ENCODE results near the gene ALDH3A1.

ALDH3A1 gene

DNA sequence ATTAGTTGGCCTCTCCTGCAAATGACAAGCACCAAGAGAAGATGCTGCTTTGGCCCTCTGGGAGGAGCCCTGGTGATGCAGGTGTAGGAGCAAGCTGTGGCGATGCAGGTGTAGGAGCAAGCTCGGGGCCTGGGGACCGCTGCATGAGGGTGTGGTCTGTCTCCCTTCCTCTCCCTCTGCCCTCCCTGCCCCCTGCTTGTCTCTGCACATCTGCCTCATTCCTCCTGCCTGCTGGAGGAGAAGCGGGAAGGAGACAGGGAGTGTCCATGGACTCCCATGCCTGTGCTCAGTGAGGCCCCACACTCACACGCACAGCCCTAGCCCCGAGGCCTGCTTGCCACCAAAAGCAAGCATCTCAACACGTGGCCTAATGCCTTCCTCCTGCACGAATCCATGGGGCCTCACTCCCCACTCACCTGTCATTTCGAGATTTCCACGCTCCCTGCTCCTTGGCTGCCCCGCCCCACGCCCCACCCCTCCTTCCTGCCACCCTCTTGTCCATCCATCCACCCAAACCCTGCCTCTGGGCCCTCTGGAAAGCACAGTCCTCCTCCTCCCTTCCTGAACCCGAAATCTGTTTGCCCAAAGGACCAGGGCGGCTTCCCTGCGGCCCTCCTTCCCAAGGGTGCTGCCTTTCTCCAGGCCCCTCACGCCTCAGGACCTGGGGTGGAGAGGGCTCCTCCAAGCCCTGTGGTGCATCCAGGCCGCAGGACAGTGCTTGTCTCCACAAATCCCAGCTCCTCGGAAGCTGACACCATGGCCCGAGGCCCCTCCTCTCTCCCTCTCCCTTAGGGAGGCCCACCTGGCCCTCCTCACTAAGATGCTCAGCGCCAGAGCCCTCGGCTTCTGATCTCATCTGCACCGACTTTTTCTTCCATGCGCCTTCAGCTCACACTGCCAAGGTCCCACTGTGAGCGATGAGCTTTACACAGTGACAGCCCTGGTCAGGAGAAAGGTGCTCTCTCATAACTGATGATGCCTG lies 11.8 kb upstream of the ALDH3A1 start:
- no peak for DNase-seq

DNA sequence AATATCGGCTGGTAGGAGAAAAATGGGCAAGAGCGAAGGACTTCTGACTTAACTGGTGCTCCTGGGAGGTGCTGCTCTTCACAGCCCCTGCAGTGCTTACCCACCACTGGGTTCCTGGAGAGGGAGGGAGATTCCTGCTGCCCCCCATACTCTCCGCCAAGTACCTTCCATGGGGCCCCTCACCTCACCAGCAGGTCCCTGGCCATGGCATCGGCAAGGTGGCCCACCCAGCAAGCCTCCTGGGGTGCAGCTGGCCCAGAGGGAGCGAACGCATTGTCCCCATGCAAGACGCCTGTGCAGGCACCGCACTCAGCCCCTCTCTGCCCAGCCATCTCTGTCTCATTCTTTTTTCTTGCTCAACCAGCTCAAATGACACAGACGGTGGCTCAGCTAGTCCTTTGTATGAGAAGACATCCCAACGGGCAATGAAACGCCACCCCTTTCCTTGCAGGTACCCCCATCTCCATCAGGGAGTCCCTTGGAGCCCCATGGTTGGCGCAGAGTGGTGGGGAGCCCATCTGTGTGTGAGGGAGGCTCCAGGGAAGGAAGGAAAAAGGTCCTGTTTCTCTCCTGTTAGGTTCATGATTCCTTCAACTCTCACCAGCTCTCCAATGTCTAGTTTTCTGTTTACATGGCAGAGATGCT lies 9.6 kb upstream of the ALDH3A1 start:
- no peak for DNase-seq

DNA sequence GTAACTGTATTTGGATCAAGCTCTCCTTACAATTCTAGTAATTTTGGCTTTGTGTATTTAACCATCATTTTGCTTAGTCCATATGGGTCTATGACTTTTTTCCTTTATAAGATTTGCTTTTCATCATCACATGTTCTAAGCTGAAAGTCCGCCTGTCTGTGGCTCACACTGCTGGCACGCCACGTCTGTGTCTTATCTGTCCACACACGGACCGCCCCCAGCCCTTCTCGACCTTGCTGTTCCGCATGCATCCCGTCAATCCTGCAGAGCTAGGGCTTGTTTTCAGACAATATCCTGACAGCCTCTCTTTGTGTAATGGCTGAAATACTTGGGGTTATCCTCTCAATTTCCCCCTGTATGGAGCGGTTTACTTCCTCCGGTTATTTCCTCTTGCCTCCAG lies 8.4 kb upstream of the ALDH3A1 start:
- DNase-seq = no peak

DNA sequence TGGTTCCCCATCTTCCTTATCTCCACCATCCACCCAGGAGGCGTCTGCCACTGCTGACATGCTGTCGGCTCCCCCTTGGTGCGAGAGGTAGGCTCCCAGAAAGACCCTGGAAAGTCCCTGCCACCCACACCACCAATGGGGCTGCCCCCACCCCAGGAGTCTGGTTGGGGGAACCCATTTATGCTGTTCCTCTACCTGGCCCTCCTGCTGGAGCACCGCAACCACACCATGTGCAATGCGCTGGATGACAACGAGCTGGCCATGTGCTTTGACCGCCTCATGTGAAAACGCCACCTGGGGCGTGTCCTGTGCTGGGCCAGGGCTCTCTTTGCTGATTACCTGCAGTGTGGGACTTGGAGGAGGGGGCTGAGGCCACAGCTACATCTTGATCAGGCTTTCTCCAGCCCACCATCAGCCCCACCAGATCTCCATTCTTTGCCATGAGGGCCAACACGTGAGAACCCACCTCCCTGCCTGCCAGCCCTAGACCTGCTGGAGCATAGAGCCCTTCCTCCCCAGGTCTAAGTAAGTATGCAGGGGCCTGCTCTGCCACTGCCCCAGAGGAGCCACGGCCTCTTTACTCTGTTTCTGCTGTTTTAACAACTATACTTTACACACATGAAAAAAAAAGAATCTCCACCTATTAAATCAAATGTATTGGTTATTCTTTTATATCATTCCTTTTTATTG lies 7.9 kb upstream of the ALDH3A1 start:
- DNase-seq = no peak

DNA sequence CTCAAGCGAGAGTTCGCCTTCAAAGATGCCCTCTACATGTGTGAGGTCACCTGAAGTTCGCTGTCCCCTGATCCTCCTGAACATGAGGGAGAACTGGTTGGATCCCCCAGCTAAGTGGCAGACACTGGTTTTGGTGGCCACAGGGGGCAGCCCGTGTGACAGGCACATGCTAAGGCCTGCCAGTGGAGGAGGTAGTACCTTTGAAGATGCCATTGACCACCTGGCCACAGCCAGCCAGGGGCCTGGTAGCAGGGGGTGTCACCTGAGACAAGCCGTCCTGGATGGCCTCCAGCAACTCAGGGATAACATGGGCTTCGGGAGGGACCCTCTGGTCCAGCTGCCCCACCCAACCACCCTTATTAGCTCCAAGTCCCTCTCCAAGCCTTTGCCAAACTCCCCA lies 7.3 kb upstream of the ALDH3A1 start:
- DNase-seq = no peak

DNA sequence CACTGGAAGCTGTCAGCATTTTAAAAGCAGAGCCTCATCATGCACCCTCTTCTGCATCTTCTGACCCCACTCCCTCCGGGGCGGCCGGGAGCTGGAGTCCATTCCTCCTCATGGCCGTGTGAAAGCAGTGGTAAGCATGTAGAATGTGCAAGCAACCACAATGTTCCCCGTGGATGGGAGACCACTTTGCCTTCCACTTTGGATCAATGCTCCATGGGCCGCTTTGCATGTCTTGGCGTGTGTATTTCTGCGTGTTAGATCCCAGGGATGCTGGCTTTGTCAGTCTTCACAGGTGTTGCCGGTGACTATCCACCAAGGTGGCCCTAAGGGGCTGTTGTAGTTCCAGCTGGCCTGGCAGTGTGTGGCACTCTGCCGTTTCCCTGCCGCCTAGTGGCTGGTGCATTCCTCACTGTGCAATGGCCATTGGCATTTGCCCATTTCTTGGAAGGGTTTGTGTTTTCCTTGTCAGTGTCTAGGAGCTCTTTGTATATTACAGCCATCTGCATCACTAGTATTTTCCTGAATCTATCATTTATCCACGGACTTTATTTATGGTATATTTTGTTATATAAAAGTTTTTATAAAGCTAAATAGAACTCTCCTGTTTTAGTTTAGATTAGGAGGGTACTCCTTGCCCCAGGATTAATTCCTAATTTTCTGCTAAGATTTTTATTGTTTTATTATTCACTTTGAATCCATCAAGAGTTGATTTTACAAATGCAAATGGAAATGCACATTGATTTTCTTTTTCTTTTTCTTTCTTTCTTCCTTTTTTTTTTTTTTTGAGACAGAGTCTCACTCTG lies 5.8 kb upstream of the ALDH3A1 start:
- DNase-seq = no peak

DNA sequence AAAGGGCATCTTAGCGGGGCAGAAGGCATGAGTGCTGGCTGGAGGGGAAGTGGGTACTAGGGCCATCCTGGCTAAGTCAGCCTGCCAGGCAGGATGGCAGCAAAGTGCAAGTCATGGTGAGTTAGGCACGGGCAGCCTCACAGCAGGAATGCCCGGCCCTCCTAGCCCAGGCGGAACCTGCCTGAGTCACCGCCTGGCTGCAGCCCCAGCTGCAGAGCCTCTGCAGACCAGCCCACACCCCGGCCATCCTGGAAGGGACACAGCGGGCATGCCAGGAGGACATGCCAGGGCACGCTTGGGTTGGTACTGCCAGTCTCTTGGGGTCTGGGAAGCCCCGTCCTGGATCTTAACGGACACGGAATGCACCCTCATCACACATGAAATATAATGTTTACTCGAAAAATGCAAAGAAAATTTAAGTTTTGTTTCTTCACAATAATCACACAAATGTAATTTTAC lies 5.0 kb upstream of the ALDH3A1 start:
- peak; percentile 14 for DNase-seq

DNA sequence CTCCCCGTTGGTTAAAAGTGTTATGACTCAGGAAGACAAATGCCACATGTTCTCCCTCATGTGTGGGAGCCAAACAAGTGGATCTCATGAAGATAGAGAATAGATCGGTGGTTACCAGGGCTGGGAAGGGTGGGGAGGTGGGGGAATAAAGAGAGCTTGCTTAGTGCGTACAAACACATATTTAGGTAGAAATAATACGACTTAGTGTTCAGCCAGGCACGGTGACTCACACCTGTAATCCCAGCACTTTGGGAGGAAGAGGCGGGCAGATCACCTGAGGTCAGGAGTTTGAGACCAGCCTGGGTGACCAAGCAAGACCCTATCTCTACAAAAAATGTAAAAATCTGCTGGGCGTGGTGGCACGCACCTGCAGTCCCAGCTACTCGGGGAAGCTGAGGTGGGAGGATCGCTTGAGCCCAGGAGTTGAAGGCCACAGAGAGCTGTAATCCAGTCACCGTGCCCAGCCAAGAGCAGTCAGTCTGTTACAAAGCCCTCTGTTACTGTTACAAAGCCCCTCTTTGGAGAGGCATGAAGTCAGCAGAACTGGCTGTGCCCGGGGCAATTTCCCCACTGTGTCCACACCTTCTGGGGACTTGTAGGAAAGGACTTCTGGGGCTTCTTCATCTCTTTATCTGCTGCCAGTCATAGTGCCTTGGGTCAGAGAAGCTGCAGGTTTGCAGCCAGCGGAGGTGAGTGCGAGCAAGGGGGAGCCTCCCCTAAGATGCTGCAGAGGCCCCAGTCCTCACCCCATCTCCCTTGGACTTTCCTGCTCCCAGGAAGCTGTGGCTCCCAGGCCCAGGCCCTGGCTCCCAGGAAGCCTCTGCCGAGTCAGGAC lies 4.3 kb upstream of the ALDH3A1 start:
- no peak for DNase-seq

DNA sequence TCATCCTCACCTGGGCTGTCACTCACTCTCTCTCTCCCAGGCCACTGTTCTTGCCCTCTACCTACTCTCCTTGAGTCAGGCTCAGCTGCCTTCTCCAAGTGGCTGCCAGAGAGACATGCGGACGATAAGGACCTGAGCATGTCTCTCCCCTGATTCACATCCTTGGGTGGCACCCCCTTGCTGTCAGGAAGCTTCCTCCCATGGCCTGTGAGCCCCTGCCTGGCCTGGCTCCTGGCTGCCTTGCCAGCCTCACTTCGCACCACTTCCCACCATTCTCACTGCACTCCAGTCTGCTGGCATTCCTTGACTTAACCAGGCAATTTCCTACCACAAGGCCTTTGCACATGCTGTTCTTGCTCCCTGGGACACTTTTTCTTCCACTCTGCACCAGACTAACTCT lies 2.7 kb upstream of the ALDH3A1 start:
- no peak for DNase-seq

DNA sequence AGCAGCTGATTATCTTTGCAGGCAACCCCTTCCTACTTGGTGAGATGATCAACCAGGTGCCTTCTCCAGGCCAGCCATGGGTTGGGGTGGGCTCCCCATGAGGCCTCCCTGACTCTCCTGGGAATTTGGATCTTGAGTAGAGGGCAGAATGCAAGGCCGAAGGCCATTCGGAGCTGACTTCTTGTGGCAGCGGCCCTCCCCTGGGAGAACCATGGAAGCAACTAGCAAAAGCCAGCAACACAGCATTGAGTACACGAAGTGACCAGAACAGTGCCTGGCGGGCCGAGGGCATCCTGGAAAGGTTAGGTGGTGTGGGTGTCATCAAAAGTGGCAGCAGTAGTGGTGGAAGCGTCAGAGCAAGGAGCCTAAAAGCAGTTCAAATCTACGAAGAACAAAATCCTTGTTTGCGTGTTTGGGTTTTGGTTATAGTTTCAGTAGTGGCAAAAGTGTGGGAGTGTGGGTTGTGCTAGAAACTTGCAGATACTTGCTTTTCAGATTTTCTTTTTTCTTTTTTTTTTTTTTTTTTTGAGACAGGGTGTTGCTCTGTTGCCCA lies 2.0 kb upstream of the ALDH3A1 start:
- DNase-seq = no peak

DNA sequence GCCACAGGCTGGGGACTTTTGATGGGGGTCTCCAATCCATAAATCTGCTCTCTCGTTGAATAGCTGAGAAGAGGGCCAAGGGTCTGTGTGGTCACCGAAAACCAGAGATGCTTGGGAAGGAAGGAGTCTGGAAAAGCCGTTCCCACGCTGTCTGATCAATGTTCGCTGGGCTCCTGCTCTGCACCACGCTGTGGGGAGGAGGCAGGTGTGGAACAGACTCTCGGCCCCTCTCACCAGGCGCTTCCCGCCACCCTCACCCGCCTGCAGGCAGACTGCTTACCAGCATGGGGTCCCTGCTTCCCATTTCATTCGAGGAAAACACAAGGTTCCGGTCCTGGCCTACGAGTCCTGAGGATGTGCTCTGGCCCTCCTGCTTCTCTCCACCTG lies 702 bp upstream of the ALDH3A1 start:
- DNase-seq = no peak

DNA sequence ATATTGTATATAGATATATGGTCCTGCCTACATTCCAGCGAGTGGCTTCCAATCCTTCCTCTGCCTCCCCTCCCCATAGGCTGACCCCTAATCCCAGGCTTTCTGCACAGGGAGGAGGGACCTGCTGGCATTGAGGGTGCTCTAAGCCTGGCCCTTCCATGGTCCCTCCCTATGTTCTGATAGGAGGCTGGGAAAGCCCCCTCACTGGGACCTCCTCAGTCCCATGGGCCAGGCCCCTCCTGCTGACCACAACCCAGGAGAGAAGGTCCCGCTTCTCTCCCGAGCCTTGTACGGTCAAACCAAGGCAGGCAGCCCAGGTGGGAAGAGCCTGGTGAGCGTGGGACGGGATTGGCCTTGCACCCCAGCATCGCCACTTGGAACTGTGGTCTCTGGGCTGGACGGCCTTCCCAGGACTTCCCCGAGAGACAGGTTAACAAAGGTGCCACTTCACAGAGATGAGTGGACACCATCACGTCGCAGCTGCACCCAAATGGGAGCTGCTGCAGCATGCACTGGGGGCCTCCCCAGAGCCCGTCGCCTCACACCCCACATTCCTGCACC lies 859 bp downstream of the ALDH3A1 start:
- DNase-seq = no peak

DNA sequence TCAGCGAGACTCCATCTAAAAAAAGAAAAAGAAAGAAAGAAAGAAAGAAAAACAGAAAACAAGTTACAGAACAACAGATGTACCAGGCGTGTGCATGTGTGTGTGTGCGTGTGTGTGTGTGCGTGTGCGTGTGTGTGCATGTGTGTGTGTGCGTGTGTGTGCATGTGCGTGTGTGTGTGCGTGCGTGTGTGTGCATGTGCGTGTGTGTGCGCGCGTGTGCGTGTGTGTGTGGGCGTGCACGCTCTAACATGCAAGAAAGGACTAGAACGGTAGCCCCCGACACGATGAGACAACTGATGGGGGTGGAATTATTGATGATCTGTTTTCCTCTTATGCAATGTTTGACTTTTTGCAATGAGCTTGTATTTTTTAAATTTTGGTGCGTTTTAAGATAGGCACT lies 1.6 kb downstream of the ALDH3A1 start:
- no peak for DNase-seq

DNA sequence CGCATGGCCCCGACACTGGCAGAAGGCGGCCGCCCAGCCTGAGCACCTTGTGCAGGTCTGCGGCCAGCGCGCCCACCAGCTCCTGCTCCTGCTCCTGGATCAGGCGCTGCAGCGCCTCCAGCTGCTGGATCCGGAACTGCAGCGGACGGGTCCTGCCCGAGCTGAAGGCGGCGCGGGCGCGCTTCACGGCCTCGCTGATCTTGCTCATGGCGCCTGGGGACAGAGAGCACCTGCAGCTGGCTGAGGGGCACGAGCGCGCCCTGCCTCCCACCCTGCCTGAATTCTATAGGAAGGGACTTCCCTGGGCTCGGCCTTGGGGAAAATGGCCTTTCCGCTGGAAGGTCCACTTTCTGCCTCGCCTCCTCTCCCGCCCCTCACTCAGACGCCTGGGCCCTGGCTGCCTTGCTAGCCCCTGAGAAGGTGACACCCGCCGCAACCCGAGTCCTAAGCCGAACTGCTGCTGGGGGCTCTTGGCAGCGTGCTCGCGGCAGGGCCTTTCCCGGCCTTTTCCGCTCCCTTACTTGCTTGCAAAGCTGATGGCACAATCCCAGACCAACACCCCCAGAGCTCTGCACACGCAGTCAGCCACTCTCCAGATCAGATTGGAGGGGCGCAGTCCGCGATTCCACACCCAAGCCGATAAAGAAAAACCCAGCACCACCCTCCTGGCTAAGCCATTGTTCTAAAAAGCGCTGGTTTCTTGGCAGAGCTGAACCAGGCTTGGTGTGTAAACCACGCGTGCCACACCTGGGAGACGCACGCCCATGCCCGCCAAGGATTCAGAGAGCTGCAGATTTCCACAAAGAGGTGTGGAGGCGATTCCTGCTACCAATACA lies 3.0 kb downstream of the ALDH3A1 start:
- peak; percentile 50 for DNase-seq

DNA sequence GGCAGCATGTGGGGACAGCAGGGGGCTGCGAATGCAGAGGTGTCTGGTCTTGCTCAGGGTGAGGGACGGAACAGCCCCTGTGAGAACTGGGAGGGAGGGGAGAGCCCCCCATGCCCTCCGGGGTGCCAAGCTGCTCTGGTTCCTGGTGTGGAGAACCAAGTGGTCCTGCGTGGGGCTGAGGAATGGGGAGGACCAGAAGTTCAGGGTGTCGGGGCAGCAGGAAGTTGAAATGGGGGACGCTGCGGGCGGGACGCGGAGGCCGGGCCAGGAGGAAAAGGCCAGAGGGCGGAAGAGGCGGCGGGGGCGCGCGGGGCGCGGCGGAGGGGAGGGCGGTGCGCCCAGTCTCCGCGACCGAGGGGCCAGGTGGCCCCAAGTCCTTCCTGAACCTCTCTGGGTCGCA lies 3.6 kb downstream of the ALDH3A1 start:
- no peak for DNase-seq

DNA sequence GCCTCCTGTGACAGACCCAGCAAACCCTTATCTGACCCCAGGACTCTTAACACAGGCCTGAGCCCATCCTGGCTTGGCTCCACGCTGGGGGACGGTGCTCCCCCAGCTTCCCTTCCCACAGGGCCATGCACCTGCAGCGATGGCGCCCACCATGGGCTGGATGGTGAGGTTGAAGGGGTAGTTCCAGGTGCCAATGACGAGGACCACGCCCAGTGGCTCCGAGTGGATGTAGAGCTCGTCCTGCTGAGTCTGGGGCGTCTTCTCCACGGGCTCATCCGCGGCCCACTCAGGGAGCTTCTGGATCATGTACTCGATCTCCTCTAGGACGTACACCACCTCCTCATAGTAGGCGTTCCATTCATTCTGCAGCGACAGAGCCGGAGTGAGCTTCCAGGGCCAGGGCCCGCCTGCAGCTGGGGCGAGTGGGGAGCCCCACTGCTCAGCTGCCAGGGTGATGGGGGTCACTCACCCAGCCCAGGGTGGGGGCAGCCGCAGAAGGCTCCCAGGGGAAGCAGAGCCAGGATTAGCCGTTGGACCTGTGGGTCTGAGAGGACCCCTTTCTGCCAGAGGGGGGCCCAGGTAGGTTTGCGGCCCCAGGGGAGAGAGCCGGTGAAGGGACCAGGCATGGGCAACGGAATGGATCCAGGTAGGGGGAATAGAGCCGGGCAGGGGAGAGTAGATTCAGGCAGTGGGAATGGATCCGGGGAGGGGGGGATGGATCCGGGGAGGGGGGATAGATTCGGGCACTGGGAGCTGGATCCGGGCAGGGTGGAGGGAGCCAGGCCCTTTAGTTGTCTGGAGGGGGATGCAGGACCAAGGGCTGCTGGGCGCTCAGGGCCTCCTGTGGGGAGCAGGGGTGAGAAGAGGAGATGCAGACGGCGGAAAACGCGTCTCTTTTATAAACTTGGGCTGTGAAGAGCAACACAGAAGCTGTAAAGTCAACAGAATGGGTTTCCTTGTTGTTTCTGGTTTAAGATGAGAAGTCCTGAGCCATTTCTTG lies 4.7 kb downstream of the ALDH3A1 start:
- no peak for DNase-seq

DNA sequence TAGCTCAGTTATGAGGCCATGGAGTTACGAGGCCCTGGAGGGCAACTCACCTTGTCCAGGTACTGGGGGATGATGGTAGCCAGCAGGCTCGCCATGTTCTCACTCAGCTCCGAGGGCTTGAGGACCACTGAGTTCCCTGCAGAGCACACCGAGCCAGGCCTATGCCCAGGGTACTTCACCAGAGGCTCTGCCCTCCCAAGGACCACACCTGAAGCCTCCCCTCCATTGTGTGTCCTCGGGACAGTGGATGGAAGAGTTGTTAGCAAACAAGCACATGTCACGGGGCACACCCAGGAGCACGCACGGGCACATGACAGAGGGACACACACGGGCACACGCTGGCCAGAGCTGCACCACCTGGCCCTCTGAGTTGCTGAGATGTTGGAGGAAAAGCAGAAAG lies 5.6 kb downstream of the ALDH3A1 start:
- DNase-seq = no peak

DNA sequence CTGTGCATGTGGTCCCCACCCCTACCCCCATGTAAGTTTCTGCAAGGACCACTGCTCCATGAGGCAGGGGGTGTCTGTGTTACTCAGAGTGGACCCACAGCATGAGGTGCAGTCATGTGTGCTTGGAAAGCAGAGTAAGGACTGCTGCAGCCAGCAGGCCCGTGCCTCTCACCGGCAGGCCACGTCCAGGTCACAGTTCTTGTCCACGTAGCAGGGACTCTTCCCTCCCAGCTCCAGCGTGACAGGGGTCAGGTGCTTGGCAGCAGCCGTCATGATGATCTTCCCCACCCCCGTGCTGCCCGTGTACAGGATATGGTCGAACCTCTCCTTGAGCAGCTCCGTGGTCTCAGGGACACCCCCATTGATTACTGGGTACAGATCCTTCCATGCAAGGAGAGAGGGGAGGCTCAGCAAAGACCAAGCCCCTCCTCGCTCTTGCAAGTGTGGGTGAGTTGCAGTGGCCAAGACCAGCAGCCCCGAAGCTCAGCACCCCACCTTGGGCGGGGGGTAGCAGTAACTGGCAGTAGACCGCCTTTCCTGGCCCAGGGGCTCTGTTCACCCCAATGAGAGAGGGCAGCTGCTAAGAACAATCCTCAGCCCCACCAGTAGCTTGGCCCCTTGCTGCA lies 6.2 kb downstream of the ALDH3A1 start:
- DNase-seq = no peak
